Smooth muscle cell of the brain vasculature (primary cell): ENCODE data around the gene MRPL20.

ENCODE experiments used
- DNase-seq: peaks from one replicate; pipeline ENCODE4 v3.0.0-alpha.2; 2012; ENCODE audit warnings: low read depth, low spot score

MRPL20 gene

DNA sequence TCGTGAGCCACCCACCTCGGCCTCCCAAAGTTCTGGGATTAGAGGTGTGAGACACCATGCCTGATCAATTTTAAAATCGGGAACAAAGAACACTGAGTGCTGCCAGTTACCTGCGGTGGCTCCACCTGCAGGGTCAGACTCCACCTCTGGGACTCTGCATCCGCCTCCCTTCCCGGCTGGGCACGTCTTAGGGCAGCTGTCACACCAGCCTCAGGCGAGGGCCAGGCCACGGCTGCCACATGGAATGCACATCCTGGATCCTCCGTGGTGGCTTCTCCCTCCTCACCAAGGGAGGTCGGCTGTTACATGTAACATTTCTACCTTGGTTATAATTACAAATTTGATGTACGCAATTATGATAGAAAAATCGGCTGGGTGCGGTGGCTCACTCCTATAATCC lies 42.8 kb downstream of the MRPL20 start:
- DNase-seq: no peak

GRCh38 chr1:1361982-1362423 lies 45.1 kb downstream of the MRPL20 start:
- peak; percentile 67 for DNase-seq

DNA sequence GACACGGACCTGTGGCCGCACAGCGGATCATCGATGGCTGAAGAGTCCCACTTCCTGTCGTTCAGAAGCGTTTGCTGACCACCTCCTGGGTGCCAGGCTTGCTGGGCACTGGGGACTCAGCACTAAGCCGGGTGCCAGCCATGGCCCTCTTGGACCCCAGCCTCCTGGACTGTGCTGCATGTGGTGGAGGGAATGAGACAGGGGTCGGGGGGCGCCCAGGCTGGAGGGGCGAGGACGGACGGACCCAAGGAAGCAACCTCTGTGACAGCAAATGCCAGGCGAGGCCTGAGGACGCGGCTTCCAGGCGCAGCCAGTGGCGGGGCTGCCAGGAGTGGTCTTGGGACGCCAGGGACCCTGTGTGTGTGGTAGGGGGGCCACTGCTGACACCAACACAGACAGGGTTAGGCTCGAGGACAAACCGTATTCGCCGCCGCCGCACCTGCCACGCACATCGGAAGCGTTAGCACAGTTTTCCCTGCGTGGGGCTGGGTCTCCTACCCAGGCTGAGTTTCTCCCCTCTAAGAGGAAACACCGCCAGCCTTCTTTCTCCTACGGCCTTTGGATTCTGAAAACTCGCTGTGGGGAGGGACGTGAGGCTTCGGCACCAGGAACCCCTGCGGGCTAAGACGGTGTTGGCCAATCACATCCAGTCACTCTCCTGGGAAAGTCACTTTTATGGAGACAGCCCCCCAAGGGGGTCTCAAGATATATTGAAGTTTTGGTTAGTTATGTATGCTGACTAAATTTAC lies 45.7 kb downstream of the MRPL20 start:
- DNase-seq: no peak

DNA sequence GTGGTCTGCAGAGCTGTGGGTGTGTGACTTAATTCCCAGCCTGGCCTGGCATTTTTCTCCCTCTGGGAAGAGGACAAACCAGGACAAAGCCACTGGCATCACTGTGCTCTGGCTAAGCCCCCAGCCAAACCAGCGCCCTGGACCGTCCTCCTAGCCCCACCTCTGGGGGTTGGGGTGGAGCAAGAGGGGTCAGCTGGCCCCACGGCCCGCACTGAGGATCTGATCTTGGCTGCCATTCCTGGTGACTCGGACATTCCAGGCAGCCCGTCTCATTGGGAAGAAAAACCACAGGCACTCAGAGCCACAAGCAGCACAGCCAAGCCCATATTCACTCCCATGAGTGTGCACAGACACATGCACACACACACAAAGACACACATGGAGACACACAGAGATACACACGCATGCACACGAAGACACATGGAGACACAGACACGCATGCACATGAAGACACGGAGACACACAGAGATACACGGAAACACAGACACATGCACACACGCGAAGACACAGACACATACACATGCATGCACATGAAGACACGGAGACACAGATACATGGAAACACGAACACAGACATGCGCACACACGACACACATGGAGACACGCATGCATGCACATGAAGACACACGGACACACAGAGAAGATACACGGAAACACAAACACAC lies 46.5 kb downstream of the MRPL20 start:
- DNase-seq: no peak

- DNase-seq: peak; percentile 80
Measured at GRCh38 chr1:1359664-1360468, 47.2 kb downstream of the MRPL20 start.

- peak; percentile 84 for DNase-seq
Measured at GRCh38 chr1:1359308-1359663, 47.8 kb downstream of the MRPL20 start.

GRCh38 chr1:1358433-1359271 lies 48.4 kb downstream of the MRPL20 start, which contains the start of gene MXRA8:
Gene MXRA8 (minus strand): TSS chr1:1358555. CDS start chr1:1358504, 51 bp downstream.
- peak; percentile 66 for DNase-seq

DNA sequence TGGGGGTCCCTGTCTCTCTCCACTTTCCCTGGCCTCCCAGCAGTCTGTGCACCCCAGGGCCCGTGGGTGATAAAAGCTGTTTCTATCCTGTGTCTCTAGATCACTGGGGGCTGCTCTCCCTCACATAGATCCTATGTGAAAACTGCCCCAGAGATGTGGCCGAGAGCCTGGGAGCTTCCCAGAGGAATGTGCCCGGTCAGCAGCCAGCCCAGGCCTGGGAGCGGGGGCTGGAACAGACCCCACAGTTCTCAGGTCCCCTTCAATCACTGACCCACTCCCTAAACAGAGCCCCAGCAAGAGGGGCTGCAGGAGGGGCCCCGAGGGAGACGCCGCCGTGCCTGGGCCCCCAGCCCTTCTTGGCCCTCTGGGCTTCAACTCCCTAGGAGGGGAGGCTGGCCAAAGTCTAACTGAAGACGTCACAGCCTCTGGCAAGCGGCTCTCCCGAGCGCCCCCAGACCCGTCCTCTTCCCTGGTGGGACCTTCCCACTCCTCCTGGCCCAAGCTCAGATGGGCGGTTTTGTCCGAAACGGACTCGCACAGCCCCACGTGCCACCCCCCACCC lies 49.1 kb downstream of the MRPL20 start:
- DNase-seq: no peak

- no peak for DNase-seq
Measured at GRCh38 chr1:1356796-1357401, 50.2 kb downstream of the MRPL20 start.

- no peak for DNase-seq
Measured at GRCh38 chr1:1356166-1356795, 50.8 kb downstream of the MRPL20 start.

- no peak for DNase-seq
Measured at GRCh38 chr1:1355416-1355815, 51.7 kb downstream of the MRPL20 start.

DNA sequence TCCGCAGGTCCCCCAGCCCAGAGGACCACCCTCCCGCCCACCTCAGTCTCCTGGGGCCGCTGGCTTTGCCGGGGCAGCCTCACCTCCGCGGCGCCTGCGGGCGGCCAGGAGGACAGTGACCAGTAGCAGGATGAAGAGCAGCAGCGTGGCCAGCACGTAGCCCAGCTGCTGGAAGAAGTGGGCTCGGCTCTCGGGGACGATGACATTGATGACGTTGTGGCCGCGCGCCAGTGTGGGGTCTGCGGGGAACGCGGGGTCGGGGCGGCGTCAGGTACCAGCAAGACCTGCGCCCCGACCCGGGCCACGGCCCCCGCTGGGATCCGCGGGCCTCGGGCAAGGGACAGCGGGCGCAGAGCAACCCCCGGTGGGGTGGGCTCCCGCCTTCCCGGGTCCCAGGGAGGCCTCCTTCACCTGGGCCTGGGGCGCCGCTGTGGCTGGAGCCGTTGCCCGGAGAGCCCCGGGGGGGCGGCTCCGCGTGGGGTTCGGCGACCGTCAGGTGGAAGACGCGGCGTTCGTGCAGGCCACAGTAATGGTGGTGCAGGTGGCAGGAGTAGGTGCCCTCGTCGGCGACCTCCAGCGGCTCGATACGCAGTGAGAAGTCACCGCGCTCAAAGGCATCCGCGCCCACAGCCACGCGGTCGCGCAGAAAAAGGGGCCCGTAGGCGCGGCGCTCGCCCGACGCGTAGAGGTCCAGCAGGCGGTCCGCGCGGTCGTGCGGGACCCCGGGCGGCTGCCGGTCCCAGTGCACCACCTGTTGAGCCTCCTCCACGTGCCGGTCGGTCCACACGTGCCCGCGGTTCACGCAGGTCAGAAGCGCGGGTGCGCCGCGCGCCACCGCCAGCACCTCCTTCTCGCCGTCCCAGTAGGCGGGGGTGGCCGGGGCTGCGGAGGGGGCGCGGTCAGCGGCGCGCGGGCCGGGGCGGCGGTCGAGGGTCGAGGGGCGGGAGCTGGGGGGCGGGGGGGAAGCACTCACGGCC lies 52.5 kb downstream of the MRPL20 start:
- no peak for DNase-seq

- no peak for DNase-seq
Measured at GRCh38 chr1:1353389-1354151, 53.5 kb downstream of the MRPL20 start.

DNA sequence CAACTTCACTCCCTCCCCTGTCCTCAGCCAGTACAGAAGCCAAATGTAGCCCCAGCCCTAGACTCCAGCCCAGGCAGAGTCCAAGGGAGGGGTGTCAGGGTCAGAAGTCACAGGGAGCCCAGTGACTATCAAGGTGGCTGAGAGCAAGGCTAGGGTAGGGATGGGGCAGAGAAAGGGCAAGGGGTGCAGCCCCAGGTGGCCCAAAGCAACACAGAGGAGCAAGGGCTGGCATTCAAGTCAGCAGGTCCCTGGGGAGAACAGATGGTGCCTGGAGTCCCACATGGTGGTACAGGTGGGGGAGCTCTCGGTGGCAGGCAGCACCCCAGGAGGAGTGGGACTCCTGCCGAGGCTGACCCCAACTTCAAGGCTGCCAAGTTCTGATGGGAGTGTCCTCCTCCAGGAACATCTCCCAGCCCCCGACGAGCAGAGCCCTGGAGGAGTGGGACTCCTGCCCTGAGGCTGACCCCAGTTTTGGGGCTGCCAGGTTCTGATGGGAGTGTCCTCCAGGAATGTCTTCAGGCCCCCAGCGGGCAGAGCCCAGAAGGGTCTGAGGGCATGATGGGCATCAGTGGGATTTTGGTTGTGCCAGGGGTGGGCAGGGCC lies 54.2 kb downstream of the MRPL20 start:
- DNase-seq: no peak
